NCI-H1092 (cell line): ENCODE measurements around the gene GSTT4.
A peak's percentile ranks its signal among the peaks of the same experiment; 100 is the strongest.
"Not testable (repeated sequence)": the region's sequence is repeated elsewhere in the genome, so short reads cannot be mapped to it uniquely, and the experiment has no call there.

Source experiments
- DNase-seq: peaks from one replicate; lab custom pipeline; 2025; lab: John Stamatoyannopoulos, UW

Gene GSTT4

DNA sequence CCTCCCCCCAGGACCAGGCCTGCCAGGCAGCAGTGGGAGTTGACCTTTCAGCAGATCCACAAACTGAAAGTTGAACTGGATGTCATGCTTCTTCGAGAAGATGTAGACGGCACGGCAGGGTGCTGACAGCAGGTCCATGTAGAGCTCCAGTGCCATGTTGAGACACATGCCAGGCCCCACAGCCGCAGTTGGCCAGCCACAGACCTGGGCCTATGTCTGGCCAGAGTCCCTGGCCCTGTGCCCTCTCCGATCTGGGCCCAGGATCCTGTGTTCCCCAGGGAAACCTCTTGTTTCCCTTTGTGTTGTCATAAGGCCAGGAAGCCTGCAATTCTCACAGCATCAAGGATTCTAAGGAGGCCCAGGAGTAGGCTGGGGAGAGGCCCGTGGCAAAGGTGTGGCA is at the start of gene GSTT4:
TSS of gene GSTT4 (minus strand) at position 253 of the 400 bp plus-strand sequence. CDS start at position 156, 97 bp downstream.
- DNase-seq, result peak; percentile 1

DNA sequence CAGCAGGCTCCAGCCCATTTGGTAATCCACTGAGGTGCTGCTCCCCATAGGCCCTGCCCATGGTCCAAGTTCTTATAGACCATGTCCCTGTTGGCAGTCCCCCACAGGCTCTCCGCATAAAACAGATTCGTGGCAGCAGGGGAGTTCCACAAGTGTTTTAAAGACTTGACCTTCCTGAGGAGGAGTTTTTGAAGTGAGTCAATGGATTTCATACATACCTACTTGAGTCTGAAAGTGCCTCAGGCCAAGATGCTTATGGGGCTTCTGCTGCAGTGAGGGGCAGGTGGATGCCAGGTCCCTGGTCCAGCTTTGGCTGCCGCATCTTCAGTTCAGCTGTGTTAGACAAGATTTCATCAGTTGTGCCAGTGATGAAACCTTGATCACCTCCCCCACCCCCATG is 49.1 kb upstream of the GSTT4 start:
- DNase-seq, result no peak

DNA sequence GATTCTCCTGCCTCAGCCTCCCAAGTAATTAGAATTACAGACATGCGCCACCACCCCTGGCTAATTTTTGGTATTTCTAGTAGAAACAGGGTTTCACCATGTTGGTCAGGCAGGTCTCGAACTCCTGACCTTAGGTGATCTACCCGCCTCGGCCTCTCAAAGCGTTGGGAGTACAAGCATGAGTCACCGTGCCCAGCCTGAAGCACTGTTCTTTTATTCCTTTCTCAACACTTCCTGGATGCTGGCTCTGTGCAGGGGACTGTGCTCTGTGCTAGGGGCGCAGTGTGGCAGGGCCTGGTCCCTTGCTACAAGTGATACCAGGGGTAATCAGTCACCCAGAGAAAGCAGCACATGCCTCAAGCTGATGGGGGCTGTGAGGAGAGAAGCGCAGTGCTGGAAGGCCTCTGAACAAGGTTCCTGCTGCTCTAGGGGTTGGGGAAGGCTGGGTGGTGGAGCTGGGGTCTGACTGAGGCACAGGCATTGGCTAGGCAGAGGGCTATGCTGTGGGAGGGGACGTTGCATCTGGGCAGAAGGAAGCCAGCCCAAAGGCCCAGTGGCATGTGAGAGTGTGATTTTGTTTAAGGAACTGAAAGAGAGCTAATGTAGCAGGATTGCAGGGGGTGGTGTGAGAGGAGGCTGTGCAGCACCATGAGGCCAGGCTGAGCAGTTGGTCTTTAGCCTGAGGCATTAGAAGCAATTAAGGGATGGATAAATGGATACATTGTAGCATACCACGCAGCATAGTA is 48.4 kb upstream of the GSTT4 start:
- DNase-seq, result no peak

DNA sequence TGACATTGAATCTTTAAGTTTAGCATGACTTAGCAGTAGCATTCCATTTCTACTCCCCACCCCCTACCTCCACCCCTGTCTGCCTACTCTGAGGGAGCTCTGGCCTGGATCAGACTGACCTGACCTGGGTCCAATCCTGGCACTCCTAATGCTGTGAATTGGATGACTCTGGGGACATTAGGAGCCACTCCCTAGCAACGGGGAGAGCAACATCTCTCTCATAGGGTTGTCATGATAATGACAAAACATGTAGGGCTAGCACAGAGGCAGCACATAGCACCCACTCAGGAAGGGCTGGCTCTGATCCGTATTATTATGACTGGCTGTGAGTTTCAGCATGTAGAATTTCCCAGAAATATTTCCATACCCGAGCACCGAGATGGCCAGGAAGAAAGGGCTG is 46.3 kb upstream of the GSTT4 start:
- no peak for DNase-seq

DNA sequence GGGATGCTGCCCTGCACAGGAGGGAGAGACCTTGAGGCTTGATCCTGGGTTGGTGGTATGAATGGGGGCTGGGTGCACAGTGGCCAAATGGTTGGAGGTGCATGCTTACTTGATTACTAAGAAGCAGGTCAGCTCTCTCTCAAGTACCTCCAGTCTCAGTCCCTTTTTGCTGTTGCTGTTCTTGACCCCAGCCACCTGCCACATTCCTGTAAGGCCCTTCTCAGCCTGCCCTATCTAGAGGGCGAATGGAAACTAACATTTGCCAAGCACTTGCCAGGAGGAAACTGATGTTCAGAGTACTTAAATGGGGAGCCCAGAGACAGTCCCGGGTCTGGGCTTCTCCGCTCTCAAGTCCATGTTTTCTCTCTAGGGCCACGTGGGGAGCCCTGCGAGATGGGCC is 45.8 kb upstream of the GSTT4 start:
- no peak for DNase-seq

DNA sequence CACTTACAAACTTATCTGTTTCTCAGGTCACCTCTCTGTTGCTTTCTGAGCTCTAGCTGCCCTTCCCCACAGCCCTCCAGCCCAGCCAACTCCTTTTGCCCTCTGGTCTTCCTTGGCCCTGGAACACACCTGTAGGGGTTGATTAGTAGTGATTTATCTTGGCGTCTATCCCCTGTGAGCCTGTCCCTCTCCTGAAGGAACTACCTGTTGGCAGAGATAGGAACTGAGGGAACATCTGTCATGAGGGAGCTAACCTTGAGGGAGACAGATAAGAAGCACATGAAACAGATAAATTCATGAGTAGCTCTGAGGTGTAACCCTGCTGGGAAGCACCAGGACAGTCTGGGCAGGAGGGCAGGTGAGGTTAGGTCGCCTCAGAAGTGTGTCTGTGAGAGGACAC is 44.7 kb upstream of the GSTT4 start:
- DNase-seq, result no peak

DNA sequence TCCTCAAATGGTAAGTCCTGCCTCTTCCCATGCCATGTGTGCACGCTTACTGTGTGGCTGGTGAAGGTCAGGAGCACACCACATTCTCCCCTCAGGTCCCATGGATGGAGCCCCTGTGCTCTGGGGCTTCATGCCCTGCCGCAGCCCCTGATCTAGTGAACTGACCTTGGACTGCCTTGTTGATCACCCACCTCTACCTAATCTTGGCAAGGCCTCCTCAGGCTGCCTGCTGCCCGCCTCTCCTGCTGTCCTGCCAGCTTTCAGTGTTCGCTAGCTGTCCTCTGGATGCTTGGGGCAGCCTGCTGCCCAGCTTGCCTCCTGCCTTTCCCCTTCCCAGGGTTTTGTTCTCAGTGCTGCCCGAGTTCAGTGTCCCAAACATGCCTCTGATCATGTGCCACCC is 44.0 kb upstream of the GSTT4 start:
- DNase-seq, result no peak

DNA sequence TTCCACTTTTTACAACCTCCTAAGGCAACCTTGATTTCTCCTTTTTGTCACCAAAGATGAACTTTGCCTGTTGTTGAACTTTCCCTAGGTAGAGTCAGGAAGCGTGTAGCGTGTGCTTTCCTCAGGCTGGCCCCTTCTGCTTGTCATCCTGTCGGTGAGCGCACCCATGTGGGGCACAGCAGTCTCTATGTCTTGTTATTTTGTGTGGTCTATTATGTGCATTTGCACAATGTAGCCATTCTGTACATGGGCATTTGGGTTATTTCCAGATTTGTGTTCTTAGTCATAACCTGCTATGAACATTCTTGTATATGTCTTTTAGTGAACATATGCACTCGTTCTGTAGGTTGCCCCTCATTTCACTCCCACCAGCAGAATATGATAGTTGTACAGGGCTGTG is 40.8 kb upstream of the GSTT4 start:
- DNase-seq, result no peak

DNA sequence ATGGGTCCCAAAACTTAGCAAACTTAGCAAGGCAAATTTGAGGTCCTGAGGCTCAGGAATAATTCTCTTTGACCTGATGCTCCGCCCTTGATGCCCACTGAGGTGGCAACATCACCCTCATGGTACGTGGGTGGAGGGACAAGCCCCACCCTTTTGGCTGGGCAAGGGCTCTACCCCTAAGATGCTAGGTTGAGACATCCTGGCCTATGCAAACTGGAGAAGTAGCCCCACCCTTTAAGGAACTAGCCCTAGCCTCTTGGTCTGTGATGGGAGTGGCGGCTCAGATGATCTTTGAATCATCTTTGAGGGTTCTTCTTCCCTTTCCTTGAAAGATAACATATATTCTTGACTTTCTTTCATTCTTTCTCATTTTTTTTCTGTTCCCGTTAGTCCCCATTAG is 38.7 kb upstream of the GSTT4 start:
- no peak for DNase-seq

DNA sequence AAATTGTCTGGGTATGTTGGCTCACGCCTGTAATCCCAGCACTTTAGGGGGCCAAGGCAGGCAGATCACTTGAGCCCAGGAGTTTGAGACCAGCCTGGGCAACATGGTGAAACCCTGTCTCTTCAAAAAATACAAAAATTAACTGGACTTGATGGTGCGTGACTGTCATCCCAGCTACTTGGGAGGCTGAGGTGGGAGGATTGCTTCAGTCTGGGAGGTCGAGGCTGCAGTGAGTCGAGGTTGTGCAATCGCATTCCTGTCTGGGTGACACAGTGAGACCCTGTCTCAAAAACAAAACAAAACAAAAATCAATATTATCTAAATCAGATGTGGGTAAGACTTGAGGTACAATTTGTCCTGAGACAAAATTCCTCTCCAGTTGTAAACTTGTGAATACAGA is 38.2 kb upstream of the GSTT4 start:
- DNase-seq, result not testable (repeated sequence)

DNA sequence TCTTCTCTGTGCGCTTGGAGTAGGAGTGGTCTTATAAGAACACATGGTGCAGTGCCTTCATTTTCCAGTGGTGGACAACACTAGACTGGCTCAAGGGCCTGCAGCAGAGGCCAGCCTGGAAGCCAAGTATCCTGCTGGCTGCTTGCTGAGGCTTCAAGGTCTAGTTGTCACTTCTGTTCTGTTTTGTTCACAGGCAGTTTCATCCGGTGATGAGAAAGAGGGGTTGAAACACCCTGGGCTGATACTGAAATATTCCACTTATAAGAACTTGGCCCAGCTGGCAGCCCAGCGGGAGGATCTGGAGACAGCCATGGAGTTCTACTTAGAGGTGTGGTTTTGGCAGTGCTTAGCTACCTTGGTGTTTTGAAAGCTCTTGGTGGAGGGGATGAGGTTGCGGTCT is 35.7 kb upstream of the GSTT4 start:
- DNase-seq, result no peak

DNA sequence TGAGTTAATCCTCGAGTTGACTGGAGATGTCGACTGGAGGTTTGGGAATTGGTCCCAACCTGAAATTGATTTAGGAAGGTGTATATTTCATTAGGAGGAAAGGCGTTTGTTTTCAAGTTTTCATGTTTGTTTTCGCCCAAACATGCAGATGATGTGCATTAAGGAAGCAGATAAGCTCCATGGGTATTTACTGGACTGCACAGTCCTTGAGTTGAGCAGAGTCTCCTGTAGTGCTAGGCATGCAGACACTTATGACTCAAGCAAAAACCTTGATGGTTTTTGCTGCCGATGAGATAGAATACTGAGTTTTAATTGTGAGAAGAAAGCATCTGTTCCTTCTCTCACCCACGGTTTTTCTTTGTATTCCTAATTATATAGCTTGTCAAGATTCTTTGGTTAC is 33.8 kb upstream of the GSTT4 start:
- DNase-seq, result no peak

DNA sequence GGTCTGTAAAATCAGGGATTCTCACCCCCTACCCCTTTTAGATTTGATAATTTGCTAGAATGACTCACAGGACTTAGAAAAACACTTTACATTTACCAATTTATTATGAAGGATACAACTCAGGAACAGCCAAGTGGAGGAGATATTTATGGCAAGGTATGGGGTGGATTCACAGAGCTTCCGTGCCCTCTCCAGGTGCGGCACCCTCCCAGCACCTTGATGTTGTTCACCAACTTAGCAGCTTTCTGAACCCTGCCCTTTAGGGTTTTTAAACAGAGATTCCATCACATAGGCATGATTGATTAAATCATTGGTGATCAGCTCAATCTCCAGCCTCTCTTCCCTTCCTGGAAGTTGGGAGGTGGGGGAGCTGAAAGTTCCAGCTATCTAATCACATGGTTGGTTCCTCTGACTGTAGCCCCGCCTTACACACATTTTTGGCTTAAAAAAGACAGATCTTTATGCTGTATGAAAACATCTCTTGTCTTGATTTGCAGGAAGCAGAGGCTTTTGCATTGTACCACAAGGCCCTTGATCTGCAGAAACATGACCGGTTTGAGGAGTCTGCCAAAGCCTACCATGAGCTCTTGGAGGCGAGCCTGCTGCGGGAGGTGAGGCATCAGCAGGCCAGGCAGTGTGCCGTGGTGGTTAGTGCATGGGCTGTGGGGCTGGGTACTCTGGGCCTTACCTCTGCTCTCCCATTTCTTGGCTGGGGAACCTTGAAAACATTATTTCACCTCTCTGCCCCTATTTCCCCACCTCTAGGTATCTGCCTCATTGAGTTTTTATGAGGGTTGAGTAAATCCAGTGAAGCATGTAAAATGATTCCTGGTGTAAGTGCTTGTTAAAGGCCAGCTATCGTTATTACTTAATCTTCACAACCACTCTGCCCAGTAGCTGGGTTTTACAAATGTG is 32.9 kb upstream of the GSTT4 start:
- no peak for DNase-seq

DNA sequence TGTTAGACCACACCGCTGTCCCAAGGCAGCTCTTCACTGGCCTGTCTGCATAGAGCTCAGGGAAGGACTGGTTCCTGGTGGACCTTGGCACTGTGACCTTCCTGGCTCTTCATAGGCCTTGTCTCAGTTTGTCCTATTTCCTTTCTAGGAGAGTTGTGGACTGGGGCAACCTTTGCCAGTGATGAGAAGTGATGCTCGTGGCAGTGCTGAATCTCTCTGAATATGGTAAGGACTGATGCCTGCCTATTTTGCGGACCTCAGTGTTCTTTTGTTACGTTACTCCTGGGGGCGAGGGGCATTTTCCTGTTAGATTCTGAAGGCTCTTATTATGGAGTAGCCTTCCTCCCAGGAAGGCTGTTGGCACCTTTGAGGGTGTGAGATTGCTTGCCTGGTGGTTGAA is 30.0 kb upstream of the GSTT4 start:
- no peak for DNase-seq

DNA sequence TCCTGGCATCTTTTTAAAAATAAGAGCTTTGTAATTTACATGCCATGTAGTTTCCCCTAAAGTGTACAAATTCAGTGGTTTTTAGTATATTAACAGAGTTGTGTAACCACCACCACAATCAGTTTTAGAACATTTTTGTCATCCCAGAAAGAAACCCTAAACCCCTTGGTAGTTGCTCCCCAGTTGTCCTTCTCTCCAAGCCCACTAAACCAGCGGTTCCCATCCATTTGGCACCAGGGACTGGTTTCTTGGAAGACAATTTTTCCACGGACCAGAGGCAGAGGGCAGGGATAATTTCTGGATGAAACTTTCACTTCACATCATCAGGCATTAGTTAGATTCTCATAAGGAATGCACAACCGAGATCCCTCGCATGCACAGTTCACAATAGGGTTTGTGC is 28.5 kb upstream of the GSTT4 start:
- no peak for DNase-seq

DNA sequence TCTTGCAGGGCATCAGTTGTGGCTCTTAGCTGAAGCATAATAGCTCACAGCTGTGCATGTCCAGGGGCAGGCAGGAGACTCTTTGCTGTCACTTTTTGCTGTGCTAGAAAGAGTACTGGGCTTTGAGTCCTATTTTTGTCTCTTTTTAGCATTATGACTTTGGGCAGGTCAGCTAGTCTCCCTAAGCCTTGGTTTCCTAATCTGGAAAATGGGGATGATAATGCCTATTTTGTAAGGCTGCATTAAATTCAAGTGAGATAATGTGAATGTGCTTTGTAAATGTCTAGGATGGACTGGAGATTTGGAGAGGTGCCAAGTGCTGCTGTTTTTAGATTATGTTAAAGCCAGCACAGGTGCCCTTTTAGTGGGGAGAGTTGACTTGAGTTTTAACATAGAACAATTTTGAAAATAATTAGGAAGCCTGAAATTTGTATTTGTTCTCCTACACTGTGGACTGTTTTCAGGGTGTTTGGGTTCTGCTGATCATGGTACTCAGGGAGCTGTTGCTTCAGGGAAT is 25.0 kb upstream of the GSTT4 start:
- DNase-seq, result no peak

DNA sequence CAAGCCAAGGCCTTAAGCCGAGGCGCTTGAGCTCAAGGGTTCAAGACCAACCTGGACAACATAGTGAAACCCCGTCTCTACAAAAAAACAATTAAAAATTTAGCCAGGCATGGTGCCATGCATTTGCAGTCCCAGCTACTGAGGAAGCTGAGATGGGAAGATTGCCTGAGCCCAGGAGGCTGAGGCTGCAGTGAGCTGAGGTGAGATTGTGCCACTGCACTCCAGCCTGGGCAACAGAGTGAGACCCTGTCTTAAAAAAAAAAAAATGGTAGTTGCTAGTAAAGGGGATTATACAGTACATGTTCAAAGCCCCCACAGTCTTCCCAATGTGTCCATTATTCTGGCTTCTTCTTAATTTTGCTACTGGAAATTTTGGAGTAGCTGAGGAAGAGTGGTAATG is 24.1 kb upstream of the GSTT4 start:
- no peak for DNase-seq

DNA sequence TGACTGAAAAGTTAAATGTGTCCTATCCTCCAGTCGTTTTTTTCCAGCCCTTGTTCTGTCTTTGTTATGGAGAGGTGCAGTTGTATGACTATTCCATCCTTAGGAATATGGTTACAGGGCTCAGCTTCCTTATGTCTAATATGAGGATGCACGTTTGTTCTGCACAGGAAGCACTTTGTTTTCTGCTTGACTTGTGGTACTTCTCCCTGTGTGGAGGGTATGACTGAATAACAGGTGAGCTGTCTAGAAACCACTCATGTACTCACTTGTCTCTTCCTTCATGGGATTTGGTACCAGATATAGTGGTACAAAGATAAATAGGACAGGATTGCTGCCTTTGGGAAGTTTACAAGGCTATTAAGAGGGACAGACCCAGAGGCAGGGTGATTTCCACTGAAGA is 23.3 kb upstream of the GSTT4 start:
- DNase-seq, result no peak

DNA sequence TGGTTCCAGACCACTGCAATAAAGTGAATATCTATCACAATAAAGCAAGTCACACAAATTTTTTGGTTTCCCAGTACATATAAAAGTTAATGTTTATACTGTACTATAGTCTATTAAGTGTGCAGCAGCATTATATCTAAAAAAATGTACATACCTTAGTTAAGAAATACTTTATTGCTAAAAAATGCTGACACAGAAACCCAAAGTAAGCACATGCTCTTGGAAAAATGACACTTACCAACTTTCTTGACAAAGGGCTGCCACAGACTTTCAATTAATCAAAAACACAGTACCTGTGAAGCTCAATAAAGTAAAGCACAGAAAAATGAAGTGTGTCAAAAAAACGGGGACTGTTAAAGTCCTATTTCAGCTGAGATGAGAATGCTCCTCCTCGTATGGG is 22.7 kb upstream of the GSTT4 start:
- no peak for DNase-seq

DNA sequence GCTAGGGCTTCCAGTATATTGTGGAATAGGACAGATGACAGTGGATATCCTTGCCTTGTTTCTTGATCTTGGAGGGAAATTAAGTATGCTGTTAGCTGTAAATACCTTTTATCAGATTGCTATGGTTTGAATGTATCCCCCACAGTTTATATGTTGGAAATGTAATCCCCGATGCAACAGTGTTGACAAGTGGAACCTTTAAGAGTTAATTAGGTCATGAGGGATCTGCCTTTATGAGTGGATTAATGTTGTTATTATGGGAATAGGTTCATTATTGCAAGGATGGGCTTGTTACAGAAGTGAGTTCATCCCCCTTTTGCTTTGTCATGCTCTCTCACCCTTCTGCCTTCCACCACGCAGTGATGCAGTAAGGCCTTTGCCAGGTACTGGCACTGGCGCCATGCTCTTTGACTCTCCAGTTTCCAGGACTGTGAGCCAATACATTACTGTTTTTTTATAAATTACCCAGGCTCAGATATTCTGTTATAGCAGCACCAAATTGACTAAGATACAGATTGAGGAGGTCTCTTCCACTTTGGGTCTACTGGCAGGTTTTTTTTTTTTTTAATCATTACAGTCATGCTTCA is 22.2 kb upstream of the GSTT4 start:
- DNase-seq, result no peak

DNA sequence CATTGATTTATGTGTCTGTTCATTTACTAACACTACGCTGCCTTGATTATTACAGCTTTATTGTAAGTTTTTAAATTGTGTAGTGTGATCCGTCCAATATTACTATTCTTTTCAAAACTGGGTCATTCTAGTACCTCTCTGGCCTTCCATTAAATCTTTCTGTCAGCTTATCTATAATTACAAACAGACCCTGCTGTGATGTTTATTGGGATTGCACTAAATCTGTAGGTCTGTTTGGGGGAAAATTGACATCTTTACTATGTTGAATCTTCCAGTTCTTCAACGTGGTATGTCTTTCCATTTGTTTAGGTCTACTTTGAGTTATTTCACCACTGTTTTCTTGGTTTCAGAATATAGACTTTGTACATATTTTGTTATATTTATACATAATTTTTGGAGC is 21.5 kb upstream of the GSTT4 start:
- DNase-seq, result no peak

DNA sequence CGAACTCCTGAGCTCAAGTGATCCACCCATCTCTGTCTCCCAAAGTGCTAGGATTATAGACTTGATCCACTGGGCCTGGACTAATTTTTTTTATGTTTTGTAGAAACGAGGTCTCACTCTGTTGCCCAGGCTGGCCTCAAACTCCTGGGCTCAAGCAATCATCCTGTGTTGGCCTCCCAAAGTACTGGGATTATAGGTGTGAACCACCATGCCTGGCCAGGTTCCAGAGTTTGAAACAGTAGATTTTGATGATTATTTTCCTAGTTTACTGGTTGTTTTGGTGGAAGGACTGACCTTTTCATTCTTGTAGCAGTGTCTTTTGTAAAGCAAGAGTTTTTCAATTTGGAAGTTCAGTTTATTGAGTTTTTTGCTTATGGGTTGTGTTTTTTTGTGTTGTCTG is 20.8 kb upstream of the GSTT4 start:
- DNase-seq, result no peak

DNA sequence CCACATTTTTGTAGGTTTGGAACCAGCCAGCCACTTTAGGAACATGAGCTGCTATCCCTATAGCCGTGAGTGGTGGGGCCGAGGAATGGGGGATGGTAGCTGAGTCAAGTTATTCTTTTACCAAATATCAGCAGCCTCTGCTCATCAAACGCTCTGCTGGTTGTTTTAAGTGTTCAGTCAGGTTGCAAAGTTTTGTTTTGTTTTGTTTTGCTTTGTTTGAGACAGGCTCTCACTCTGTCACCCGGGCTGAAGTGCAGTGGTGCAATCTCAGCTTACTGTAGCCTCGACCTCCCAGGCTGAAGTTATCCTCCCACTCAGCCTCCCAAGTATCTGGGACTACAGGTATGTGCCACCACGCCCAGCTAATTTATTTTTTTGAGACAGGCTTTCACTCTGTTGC is 20.2 kb upstream of the GSTT4 start:
- DNase-seq, result no peak
